ENCODE measurements around the gene SBF2. TPM values are rescaled to one million over a fixed set of nuclear protein-coding genes. Genes with fewer than 3 reads are reported as not detected.

SBF2 gene
- total and polyA plus RNA-seq, 2 of the 13 experiments (the other 11 are each of a cell fraction or from before 2014, with no cell fraction given) = 24.0 to 45.8 TPM

DNA sequence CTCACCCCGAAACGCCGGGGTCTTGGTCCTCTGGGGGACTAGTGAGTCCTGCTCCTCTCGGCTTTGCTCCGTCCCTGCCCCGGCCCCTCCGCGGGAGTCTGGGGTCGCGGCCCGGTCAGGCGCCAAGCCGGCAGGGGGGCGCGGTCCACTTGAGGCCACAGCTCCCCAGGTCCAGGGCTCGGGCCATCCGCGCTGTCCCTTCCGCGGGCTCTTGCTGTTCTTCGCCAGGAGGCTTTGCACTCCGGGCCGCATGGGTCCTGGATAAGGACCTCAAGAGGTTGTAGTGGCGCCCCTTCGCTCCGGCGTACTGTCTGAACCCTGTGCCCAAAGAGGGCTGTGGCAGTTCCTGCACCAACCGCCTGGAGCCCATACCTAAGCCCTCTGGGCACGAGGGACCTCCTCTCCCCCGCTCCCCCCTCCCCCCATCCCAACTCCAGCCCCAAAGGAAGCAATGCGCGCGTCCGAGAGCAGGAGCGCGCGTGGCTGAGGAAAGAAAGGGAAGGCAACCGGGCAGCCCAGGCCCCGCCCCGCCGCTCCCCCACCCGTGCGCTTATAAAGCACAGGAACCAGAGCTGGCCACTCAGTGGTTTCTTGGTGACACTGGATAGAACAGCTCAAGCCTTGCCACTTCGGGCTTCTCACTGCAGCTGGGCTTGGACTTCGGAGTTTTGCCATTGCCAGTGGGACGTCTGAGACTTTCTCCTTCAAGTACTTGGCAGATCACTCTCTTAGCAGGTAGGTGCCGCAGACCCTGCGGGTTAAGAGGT is 10.7 kb upstream of the SBF2 start, which contains the start of gene ADM (continued):
- TF ChIP-seq ZNF790 (CRISPR knock-in tag; IDR thresholded peaks at IDR 0.05; ENCODE audit: borderline replicate concordance) (peak; percentile 62; the same call in 1 of the 2 replicates), ZNF703 (CRISPR knock-in tag; IDR thresholded peaks at IDR 0.05; ENCODE audit: borderline replicate concordance) (no peak), NFE2L2 (IDR thresholded peaks at IDR 0.05; ENCODE audit: low read length) (no peak), MAFK (conservative IDR thresholded peaks at IDR 0.05 in 1 of 2, IDR thresholded peaks at IDR 0.05 in 1 of 2; ENCODE audit: low read length in 2 of 2) (no peak), ZFYVE20 (CRISPR knock-in tag; IDR thresholded peaks at IDR 0.05; ENCODE audit: borderline replicate concordance, low read depth) (no peak), ZNF280D (CRISPR knock-in tag; IDR thresholded peaks at IDR 0.05) (no peak; the same call in 1 of the 2 replicates), CBX1 (IDR thresholded peaks at IDR 0.05; ENCODE audit: low read depth) (peak; percentile 49), YEATS4 (CRISPR knock-in tag; IDR thresholded peaks at IDR 0.05; ENCODE audit: borderline replicate concordance) (peak; percentile 59), ZNF205 (CRISPR knock-in tag; IDR thresholded peaks at IDR 0.05) (no peak), ATM (IDR thresholded peaks at IDR 0.05; ENCODE audit: borderline replicate concordance) (no peak), KAT8 (CRISPR knock-in tag; IDR thresholded peaks at IDR 0.05) (peak; percentile 78), SOX6 (IDR thresholded peaks at IDR 0.05) (no peak), SOX6 (CRISPR knock-in tag; IDR thresholded peaks at IDR 0.05) (peak; percentile 55), ZNF337 (CRISPR knock-in tag; IDR thresholded peaks at IDR 0.05; ENCODE audit: borderline replicate concordance, low read depth) (peak; percentile 45; the same call in 1 of the 2 replicates), HOXA7 (CRISPR knock-in tag; IDR thresholded peaks at IDR 0.05) (no peak), SOX5 (CRISPR knock-in tag; IDR thresholded peaks at IDR 0.05; ENCODE audit: borderline replicate concordance) (peak; percentile 37; the same call in 1 of the 2 replicates), NFKBIZ (CRISPR knock-in tag; IDR thresholded peaks at IDR 0.05) (peak; percentile 23; the same call in 1 of the 2 replicates), MTA3 (CRISPR knock-in tag; IDR thresholded peaks at IDR 0.05) (no peak), ZNF10 (CRISPR knock-in tag; IDR thresholded peaks at IDR 0.05; ENCODE audit: borderline replicate concordance, low read depth) (no peak), ZBTB7B (CRISPR knock-in tag; IDR thresholded peaks at IDR 0.05) (peak; percentile 93)
- TF ChIP-seq, protein P1, sequence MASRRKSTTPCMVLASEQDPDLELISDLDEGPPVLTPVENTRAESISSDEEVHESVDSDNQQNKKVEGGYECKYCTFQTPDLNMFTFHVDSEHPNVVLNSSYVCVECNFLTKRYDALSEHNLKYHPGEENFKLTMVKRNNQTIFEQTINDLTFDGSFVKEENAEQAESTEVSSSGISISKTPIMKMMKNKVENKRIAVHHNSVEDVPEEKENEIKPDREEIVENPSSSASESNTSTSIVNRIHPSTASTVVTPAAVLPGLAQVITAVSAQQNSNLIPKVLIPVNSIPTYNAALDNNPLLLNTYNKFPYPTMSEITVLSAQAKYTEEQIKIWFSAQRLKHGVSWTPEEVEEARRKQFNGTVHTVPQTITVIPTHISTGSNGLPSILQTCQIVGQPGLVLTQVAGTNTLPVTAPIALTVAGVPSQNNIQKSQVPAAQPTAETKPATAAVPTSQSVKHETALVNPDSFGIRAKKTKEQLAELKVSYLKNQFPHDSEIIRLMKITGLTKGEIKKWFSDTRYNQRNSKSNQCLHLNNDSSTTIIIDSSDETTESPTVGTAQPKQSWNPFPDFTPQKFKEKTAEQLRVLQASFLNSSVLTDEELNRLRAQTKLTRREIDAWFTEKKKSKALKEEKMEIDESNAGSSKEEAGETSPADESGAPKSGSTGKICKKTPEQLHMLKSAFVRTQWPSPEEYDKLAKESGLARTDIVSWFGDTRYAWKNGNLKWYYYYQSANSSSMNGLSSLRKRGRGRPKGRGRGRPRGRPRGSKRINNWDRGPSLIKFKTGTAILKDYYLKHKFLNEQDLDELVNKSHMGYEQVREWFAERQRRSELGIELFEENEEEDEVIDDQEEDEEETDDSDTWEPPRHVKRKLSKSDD (CRISPR knock-in tag; IDR thresholded peaks at IDR 0.05; ENCODE audit: low read depth) = no peak
- TF ChIP-seq, protein P2, sequence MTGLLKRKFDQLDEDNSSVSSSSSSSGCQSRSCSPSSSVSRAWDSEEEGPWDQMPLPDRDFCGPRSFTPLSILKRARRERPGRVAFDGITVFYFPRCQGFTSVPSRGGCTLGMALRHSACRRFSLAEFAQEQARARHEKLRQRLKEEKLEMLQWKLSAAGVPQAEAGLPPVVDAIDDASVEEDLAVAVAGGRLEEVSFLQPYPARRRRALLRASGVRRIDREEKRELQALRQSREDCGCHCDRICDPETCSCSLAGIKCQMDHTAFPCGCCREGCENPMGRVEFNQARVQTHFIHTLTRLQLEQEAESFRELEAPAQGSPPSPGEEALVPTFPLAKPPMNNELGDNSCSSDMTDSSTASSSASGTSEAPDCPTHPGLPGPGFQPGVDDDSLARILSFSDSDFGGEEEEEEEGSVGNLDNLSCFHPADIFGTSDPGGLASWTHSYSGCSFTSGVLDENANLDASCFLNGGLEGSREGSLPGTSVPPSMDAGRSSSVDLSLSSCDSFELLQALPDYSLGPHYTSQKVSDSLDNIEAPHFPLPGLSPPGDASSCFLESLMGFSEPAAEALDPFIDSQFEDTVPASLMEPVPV (CRISPR knock-in tag; IDR thresholded peaks at IDR 0.05) = no peak
